ENCODE measurements around the gene CCDC17. TPM values are rescaled to one million over a fixed set of nuclear protein-coding genes. Genes with fewer than 3 reads are reported as not detected.

CCDC17 gene
- total and polyA plus RNA-seq, 2 donors (not counting 3 experiments of a cell fraction or from before 2014, with no cell fraction given) = 1.3 to 3.5 TPM

DNA sequence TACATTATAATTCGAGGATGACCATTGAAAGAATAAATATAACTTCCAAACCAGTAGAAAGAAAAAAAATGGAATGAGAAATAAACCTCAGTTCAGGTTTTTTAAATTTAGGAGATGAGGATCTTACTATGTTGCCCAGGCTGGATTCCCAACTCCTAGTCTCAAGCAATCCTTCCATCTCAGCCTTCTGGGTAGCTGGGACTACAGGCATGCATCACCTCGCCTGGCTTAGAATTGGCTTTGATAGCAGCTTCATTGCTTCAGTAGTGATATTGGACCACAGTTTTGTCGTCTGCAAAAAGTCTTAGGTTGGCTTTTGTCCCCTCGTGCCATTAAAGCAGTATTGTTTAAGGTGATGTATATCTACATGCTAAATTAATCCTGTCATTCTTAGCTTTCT, 37.1 kb downstream of the CCDC17 start:
- ChIA-PET CTCF (interaction anchor here (0.7 kb wide), 1 partner anchor 11 kb away, joined by 4 read pairs; no protein-coding TSS in a partner anchor), POLR2A (no interaction called here)
- TF ChIP-seq, protein P1, sequence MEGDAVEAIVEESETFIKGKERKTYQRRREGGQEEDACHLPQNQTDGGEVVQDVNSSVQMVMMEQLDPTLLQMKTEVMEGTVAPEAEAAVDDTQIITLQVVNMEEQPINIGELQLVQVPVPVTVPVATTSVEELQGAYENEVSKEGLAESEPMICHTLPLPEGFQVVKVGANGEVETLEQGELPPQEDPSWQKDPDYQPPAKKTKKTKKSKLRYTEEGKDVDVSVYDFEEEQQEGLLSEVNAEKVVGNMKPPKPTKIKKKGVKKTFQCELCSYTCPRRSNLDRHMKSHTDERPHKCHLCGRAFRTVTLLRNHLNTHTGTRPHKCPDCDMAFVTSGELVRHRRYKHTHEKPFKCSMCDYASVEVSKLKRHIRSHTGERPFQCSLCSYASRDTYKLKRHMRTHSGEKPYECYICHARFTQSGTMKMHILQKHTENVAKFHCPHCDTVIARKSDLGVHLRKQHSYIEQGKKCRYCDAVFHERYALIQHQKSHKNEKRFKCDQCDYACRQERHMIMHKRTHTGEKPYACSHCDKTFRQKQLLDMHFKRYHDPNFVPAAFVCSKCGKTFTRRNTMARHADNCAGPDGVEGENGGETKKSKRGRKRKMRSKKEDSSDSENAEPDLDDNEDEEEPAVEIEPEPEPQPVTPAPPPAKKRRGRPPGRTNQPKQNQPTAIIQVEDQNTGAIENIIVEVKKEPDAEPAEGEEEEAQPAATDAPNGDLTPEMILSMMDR (IDR thresholded peaks at IDR 0.05; ENCODE audit: extremely low read depth in 1 of 2, insufficient read depth in 1 of 2, low read depth in 1 of 2, low read length in 2 of 2) = no peak
- no peak for TF ChIP-seq MYC (IDR thresholded peaks at IDR 0.05; ENCODE audit: low read depth, low read length)
- H3K4me2 ChIP-seq (ENCODE audit: insufficient read depth, low read length) = peak overlapping the region; percentile 45
- dilution Hi-C loops (cut with MboI; ENCODE audit: extremely low pct_ligation_motif_present, low sequenced_read_pairs) (no loop called here), intact Hi-C loops (cut with micrococcal nuclease) (no loop called here)
- FAIRE-seq (no peak), DNase-seq (ENCODE audit: low read depth, low spot score) (no peak)
- H3K9ac ChIP-seq (replicated peaks; ENCODE audit: extremely low read depth, insufficient read depth, low read length) = no peak overlapping the region
- H3K4me1 ChIP-seq (ENCODE audit: control insufficient read depth, extremely low read depth, insufficient read depth, low read length) = peaks cover 17% of the 10 kb centered on the region
- no TSS peak for BruUV-seq (replicated peaks)
- no peak overlapping the region for H2AFZ ChIP-seq (ENCODE audit: low read depth, low read length)
- H4K20me1 ChIP-seq (replicated peaks; ENCODE audit: control insufficient read depth, extremely low read depth, insufficient read depth, low read length) = no peaks in the 10 kb centered on the region
- H3K9me1 ChIP-seq (replicated peaks; ENCODE audit: control insufficient read depth, extremely low read depth, insufficient read depth, low read length) = no peaks in the 10 kb centered on the region
- no peaks in the 10 kb centered on the region for H3K27me3 ChIP-seq (ENCODE audit: control insufficient read depth in 2 of 2, insufficient read depth in 2 of 2, low read length in 2 of 2)
- no peaks in the 10 kb centered on the region for H3K36me3 ChIP-seq (ENCODE audit: control insufficient read depth in 2 of 2, extremely low read depth in 1 of 2, insufficient read depth in 2 of 2, low read length in 2 of 2)
- H3K79me2 ChIP-seq (ENCODE audit: control insufficient read depth, insufficient read depth, low read length) = peaks cover 64% of the 10 kb centered on the region
- no peak overlapping the region for H3K4me3 ChIP-seq (replicated peaks in 1 of 3; ENCODE audit: insufficient read depth in 1 of 3, low read depth in 1 of 3, low read length in 3 of 3)
- no peaks in the 10 kb centered on the region for H3K9me3 ChIP-seq (replicated peaks; ENCODE audit: control insufficient read depth, insufficient read depth, low read length)
- no peak overlapping the region for H3K27ac ChIP-seq (ENCODE audit: insufficient read depth, low read depth, low read length)

- Histone ChIP-seq H2AFZ (ENCODE audit: low read depth, low read length) (no peak overlapping the region), H3K9ac (replicated peaks; ENCODE audit: extremely low read depth, insufficient read depth, low read length) (peak overlapping the region; percentile 99), H3K4me1 (ENCODE audit: control insufficient read depth, extremely low read depth, insufficient read depth, low read length) (peaks cover 17% of the 10 kb centered on the region), H3K4me2 (ENCODE audit: insufficient read depth, low read length) (peak overlapping the region; percentile 94), H3K9me3 (replicated peaks; ENCODE audit: control insufficient read depth, insufficient read depth, low read length) (no peaks in the 10 kb centered on the region), H3K79me2 (ENCODE audit: control insufficient read depth, insufficient read depth, low read length) (peaks cover 56% of the 10 kb centered on the region), H3K27ac (ENCODE audit: insufficient read depth, low read depth, low read length) (peak overlapping the region; percentile 81), H4K20me1 (replicated peaks; ENCODE audit: control insufficient read depth, extremely low read depth, insufficient read depth, low read length) (no peaks in the 10 kb centered on the region), H3K4me3 (replicated peaks in 1 of 3; ENCODE audit: insufficient read depth in 1 of 3, low read depth in 1 of 3, low read length in 3 of 3) (peak overlapping the region; percentile 62 to 78 (median 67)), H3K27me3 (ENCODE audit: control insufficient read depth in 2 of 2, insufficient read depth in 2 of 2, low read length in 2 of 2) (no peaks in the 10 kb centered on the region), H3K36me3 (ENCODE audit: control insufficient read depth in 2 of 2, extremely low read depth in 1 of 2, insufficient read depth in 2 of 2, low read length in 2 of 2) (no peaks in the 10 kb centered on the region), H3K9me1 (replicated peaks; ENCODE audit: control insufficient read depth, extremely low read depth, insufficient read depth, low read length) (no peaks in the 10 kb centered on the region)
- intact Hi-C loops (cut with micrococcal nuclease) = loop anchor here (2.0 kb wide), 2 partner anchors 35 to 217 kb away; partner anchors contain the start of gene MAST2
- TF ChIP-seq POLR2AphosphoS5 (IDR thresholded peaks at IDR 0.05; ENCODE audit: insufficient read depth, low read depth, low read length) = no peak
- TF ChIP-seq, protein P1 (IDR thresholded peaks at IDR 0.05; ENCODE audit: extremely low read depth in 1 of 2, insufficient read depth in 1 of 2, low read depth in 1 of 2, low read length in 2 of 2) = no peak
- no peak for TF ChIP-seq EZH2 (IDR thresholded peaks at IDR 0.05; ENCODE audit: borderline replicate concordance, low read depth, low read length, severe bottlenecking)
- TF ChIP-seq GATA2 (IDR thresholded peaks at IDR 0.05; ENCODE audit: insufficient read depth, insufficient read length, low read depth, low read length) = no peak
- no peak for TF ChIP-seq JUN (IDR thresholded peaks at IDR 0.05; ENCODE audit: borderline replicate concordance, insufficient read depth, insufficient read length, low read depth)
- TF ChIP-seq, protein P2, sequence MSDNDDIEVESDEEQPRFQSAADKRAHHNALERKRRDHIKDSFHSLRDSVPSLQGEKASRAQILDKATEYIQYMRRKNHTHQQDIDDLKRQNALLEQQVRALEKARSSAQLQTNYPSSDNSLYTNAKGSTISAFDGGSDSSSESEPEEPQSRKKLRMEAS (IDR thresholded peaks at IDR 0.05; ENCODE audit: insufficient read depth, insufficient read length) = no peak
- TF ChIP-seq FOS (IDR thresholded peaks at IDR 0.05; ENCODE audit: borderline replicate concordance, insufficient read depth, low read length) = no peak
- TF ChIP-seq MYC (IDR thresholded peaks at IDR 0.05; ENCODE audit: low read depth, low read length) = no peak
- no peak for TF ChIP-seq POLR2A (IDR thresholded peaks at IDR 0.05; ENCODE audit: low read depth, low read length)
- DNase-seq (ENCODE audit: low read depth, low spot score) = peak; percentile 13
- FAIRE-seq = no peak
- no TSS peak for BruUV-seq (replicated peaks)
- dilution Hi-C loops (cut with MboI; ENCODE audit: extremely low pct_ligation_motif_present, low sequenced_read_pairs) = no loop called here
- ChIA-PET POLR2A (interaction anchor here (1.0 to 2.1 kb wide), 6 partner anchors 17 to 276 kb away, joined by 3 to 18 read pairs (median 6); partner anchors contain the start of genes GPBP1L1 and PRDX1), CTCF (interaction anchor here (0.9 to 3.2 kb wide), 5 partner anchors 17 to 571 kb away, joined by 3 to 18 read pairs (median 3); partner anchors contain the start of gene GPBP1L1)
Measured at GRCh38 chr1:45585496-45586075, 38.3 kb downstream of the CCDC17 start.
